LNCAP (cell line): Measurements from ENCODE around the gene C1QL2.

ENCODE experiments used
- CTCF ChIP-seq: fragments of 450-650 bp; IDR thresholded peaks from 2 replicates; pipeline ENCODE4 v1.5.1; 2017; ENCODE audit warnings: mild to moderate bottlenecking

C1QL2 gene

GRCh38 chr2:119136093-119136492, 22.5 kb downstream of the C1QL2 start:
- no peak for TF ChIP-seq CTCF

GRCh38 chr2:119134775-119135174, 23.8 kb downstream of the C1QL2 start:
- no peak for TF ChIP-seq CTCF

- TF ChIP-seq CTCF = peak; percentile 55
Observed at GRCh38 chr2:119126650-119127049, 31.9 kb downstream of the C1QL2 start.

- TF ChIP-seq CTCF = no peak
Observed at GRCh38 chr2:119123389-119123788, 35.2 kb downstream of the C1QL2 start.

GRCh38 chr2:119122663-119123062, 35.9 kb downstream of the C1QL2 start:
- no peak for TF ChIP-seq CTCF

- no peak for TF ChIP-seq CTCF
Observed at GRCh38 chr2:119119999-119120756, 38.4 kb downstream of the C1QL2 start.

- TF ChIP-seq CTCF = no peak
Observed at GRCh38 chr2:119119076-119119785, 39.3 kb downstream of the C1QL2 start.
